Mesendoderm (in vitro differentiated cells): ENCODE data around the gene PET117.

ENCODE experiments used
- DNase-seq: peaks from one replicate; pipeline ENCODE4 v3.0.0; 2013
- H2AK5ac ChIP-seq: 2 replicates; pipeline ENCODE4 v1.6.1; 2013; ENCODE audit warnings: low read length, inconsistent platforms
- H2BK120ac ChIP-seq: 2 replicates; pipeline ENCODE4 v1.6.1; 2013; ENCODE audit warnings: low read depth, mild to moderate bottlenecking, low read length, moderate library complexity, mixed read lengths
- H2BK15ac ChIP-seq: replicated peaks from 2 replicates; pipeline ENCODE4 v1.6.1; 2013; ENCODE audit warnings: low read depth, mild to moderate bottlenecking, moderate library complexity
- H2BK5ac ChIP-seq: 2 replicates; pipeline ENCODE4 v1.6.1; 2013; ENCODE audit warnings: low read length, inconsistent platforms
- H3K18ac ChIP-seq: 2 replicates; pipeline ENCODE4 v1.6.1; 2013; ENCODE audit warnings: mild to moderate bottlenecking, low read length, mixed read lengths
- H3K23ac ChIP-seq: one replicate; pipeline ENCODE4 v1.6.1; 2013; ENCODE audit warnings: low read length
- H3K27ac ChIP-seq: 2 replicates; pipeline ENCODE4 v1.5.1; 2013; ENCODE audit warnings: low read depth, mild to moderate bottlenecking, inconsistent platforms, low read length, moderate library complexity
- H3K27me3 ChIP-seq: 2 replicates; pipeline ENCODE4 v1.6.1; 2013; ENCODE audit warnings: low read length, control low read depth, mild to moderate bottlenecking, inconsistent platforms; ENCODE audit not compliant: insufficient read depth, poor library complexity
- H3K36me3 ChIP-seq: 2 replicates; pipeline ENCODE4 v1.6.1; 2013; ENCODE audit warnings: low read length, inconsistent platforms; ENCODE audit not compliant: control insufficient read depth, insufficient read depth
- H3K4ac ChIP-seq: one replicate; pipeline ENCODE4 v1.6.1; 2013; ENCODE audit warnings: low read depth, mild to moderate bottlenecking, low read length, moderate library complexity
- H3K4me1 ChIP-seq: 2 replicates; pipeline ENCODE4 v1.6.1; 2013; ENCODE audit warnings: low read depth, low read length, inconsistent platforms; ENCODE audit not compliant: control insufficient read depth
- H3K4me2 ChIP-seq: 2 replicates; pipeline ENCODE4 v1.6.1; 2013; ENCODE audit warnings: low read length
- H3K4me3 ChIP-seq: 2 replicates; pipeline ENCODE4 v1.5.1; 2013; ENCODE audit warnings: mild to moderate bottlenecking, low read length
- H3K56ac ChIP-seq: one replicate; pipeline ENCODE4 v1.6.1; 2013; ENCODE audit warnings: low read length
- H3K79me1 ChIP-seq: 2 replicates; pipeline ENCODE4 v1.6.1; 2013; ENCODE audit warnings: low read length, inconsistent platforms
- H3K79me2 ChIP-seq: 2 replicates; pipeline ENCODE4 v1.6.1; 2013; ENCODE audit warnings: mild to moderate bottlenecking, low read length; ENCODE audit not compliant: control insufficient read depth, insufficient read depth
- H3K9ac ChIP-seq: 2 replicates; pipeline ENCODE4 v1.6.1; 2013; ENCODE audit warnings: low read length, inconsistent platforms
- H4K5ac ChIP-seq: one replicate; pipeline ENCODE4 v1.6.1; 2013; ENCODE audit warnings: low read length
- H4K8ac ChIP-seq: one replicate; pipeline ENCODE4 v1.6.1; 2013; ENCODE audit warnings: low read depth, mild to moderate bottlenecking, control low read depth, low read length, moderate library complexity
- WGBS: extraction: QIAGEN DNeasy Blood & Tissue Kit; methylation state at CpG from one replicate; pipeline ENCODE4 v1.1.7; 2013; ENCODE audit warnings: low lambda C conversion rate, missing lambda C conversion rate; ENCODE audit not compliant: insufficient coverage; ENCODE audit errors: extremely low coverage; 5-methylcytosine and 5-hydroxymethylcytosine counted together

The PET117 gene

GRCh38 chr20:18138639-18139583 lies 1.2 kb downstream of the PET117 start:
- peak overlapping the region; percentile 92 for H3K4ac ChIP-seq
- peaks cover 7% of the 10 kb centered on the region for H3K4me1 ChIP-seq
- no peaks in the 10 kb centered on the region for H3K27me3 ChIP-seq
- H3K4me3 ChIP-seq, result peak overlapping the region; percentile 94
- peak overlapping the region; percentile 96 for H3K56ac ChIP-seq
- peak; percentile 12 for DNase-seq
- WGBS, result 100% methylated on average over 1 of the region's 7 CpGs
- peak overlapping the region; percentile 59 for H3K23ac ChIP-seq
- H3K79me2 ChIP-seq, result peaks cover 23% of the 10 kb centered on the region
- no peak overlapping the region for H2BK5ac ChIP-seq
- H2BK120ac ChIP-seq, result no peak overlapping the region
- H3K4me2 ChIP-seq, result peak overlapping the region; percentile 89
- peak overlapping the region; percentile 85 for H4K5ac ChIP-seq
- peak overlapping the region; percentile 95 for H3K9ac ChIP-seq
- no peak overlapping the region for H4K8ac ChIP-seq
- H2BK15ac ChIP-seq, result no peak overlapping the region
- H2AK5ac ChIP-seq, result no peak overlapping the region
- H3K79me1 ChIP-seq, result peaks cover 15% of the 10 kb centered on the region
- peaks cover 3% of the 10 kb centered on the region for H3K36me3 ChIP-seq
- H3K18ac ChIP-seq, result no peak overlapping the region
- H3K27ac ChIP-seq, result no peak overlapping the region

GRCh38 chr20:18139832-18140231 lies 2.2 kb downstream of the PET117 start:
- Histone ChIP-seq H3K79me2 (peaks cover 23% of the 10 kb centered on the region), H3K4me3 (no peak overlapping the region), H3K18ac (no peak overlapping the region), H3K36me3 (peaks cover 3% of the 10 kb centered on the region), H3K23ac (no peak overlapping the region), H3K9ac (no peak overlapping the region), H3K27me3 (no peaks in the 10 kb centered on the region), H2AK5ac (no peak overlapping the region), H2BK15ac (no peak overlapping the region), H4K8ac (no peak overlapping the region), H4K5ac (no peak overlapping the region), H3K27ac (no peak overlapping the region), H3K56ac (no peak overlapping the region), H3K79me1 (peaks cover 15% of the 10 kb centered on the region), H2BK120ac (no peak overlapping the region), H3K4me2 (no peak overlapping the region), H3K4ac (no peak overlapping the region), H3K4me1 (peaks cover 8% of the 10 kb centered on the region), H2BK5ac (no peak overlapping the region)
- DNase-seq, result no peak
- no CpG with 5 or more reads among the region's 2 CpGs for WGBS

GRCh38 chr20:18144541-18145099 lies 7.0 kb downstream of the PET117 start:
- H3K27ac ChIP-seq, result peak overlapping the region; percentile 16
- no peak overlapping the region for H2BK120ac ChIP-seq
- H3K4ac ChIP-seq, result no peak overlapping the region
- no CpG with 5 or more reads among the region's 1 CpG for WGBS
- H2BK5ac ChIP-seq, result no peak overlapping the region
- H3K36me3 ChIP-seq, result peaks cover 3% of the 10 kb centered on the region
- peaks cover 7% of the 10 kb centered on the region for H3K79me1 ChIP-seq
- no peak overlapping the region for H3K4me2 ChIP-seq
- H3K79me2 ChIP-seq, result peaks cover 6% of the 10 kb centered on the region
- H3K56ac ChIP-seq, result no peak overlapping the region
- H3K27me3 ChIP-seq, result no peaks in the 10 kb centered on the region
- no peak overlapping the region for H3K9ac ChIP-seq
- H2AK5ac ChIP-seq, result no peak overlapping the region
- no peak overlapping the region for H3K23ac ChIP-seq
- peak; percentile 88 for DNase-seq
- no peak overlapping the region for H2BK15ac ChIP-seq
- no peak overlapping the region for H4K5ac ChIP-seq
- no peak overlapping the region for H4K8ac ChIP-seq
- no peak overlapping the region for H3K18ac ChIP-seq
- H3K4me1 ChIP-seq, result peaks cover 2% of the 10 kb centered on the region
- H3K4me3 ChIP-seq, result no peak overlapping the region

- no CpG with 5 or more reads among the region's 9 CpGs for WGBS
- no peak for DNase-seq
Measured at GRCh38 chr20:18154342-18154741, 16.7 kb downstream of the PET117 start.

GRCh38 chr20:18156045-18156444 lies 18.4 kb downstream of the PET117 start:
- H4K5ac ChIP-seq, result no peak overlapping the region
- no peak overlapping the region for H3K18ac ChIP-seq
- no peaks in the 10 kb centered on the region for H3K79me2 ChIP-seq
- H3K36me3 ChIP-seq, result no peaks in the 10 kb centered on the region
- H3K9ac ChIP-seq, result no peak overlapping the region
- no peak overlapping the region for H2BK120ac ChIP-seq
- no peak overlapping the region for H3K27ac ChIP-seq
- no peaks in the 10 kb centered on the region for H3K27me3 ChIP-seq
- H3K4me2 ChIP-seq, result no peak overlapping the region
- H3K56ac ChIP-seq, result no peak overlapping the region
- WGBS, result no CpG with 5 or more reads among the region's 4 CpGs
- no peak overlapping the region for H2BK5ac ChIP-seq
- H3K79me1 ChIP-seq, result no peaks in the 10 kb centered on the region
- no peak overlapping the region for H4K8ac ChIP-seq
- H3K23ac ChIP-seq, result no peak overlapping the region
- no peak overlapping the region for H3K4me3 ChIP-seq
- DNase-seq, result no peak
- no peak overlapping the region for H2BK15ac ChIP-seq
- no peak overlapping the region for H2AK5ac ChIP-seq
- H3K4ac ChIP-seq, result no peak overlapping the region
- H3K4me1 ChIP-seq, result no peaks in the 10 kb centered on the region

More at GRCh38 chr20:18154342-18154741, 16.7 kb downstream of the PET117 start:
- H3K4me1 ChIP-seq, result no peaks in the 10 kb centered on the region
- H2BK5ac ChIP-seq, result no peak overlapping the region
- no peak overlapping the region for H3K4me2 ChIP-seq
- H3K4me3 ChIP-seq, result no peak overlapping the region
- H4K5ac ChIP-seq, result no peak overlapping the region
- no peak overlapping the region for H2BK120ac ChIP-seq
- no peak overlapping the region for H4K8ac ChIP-seq
- no peak overlapping the region for H2AK5ac ChIP-seq
- H3K27ac ChIP-seq, result no peak overlapping the region
- no peak overlapping the region for H3K9ac ChIP-seq
- H3K27me3 ChIP-seq, result no peaks in the 10 kb centered on the region
- H3K36me3 ChIP-seq, result peaks cover 1% of the 10 kb centered on the region
- no peaks in the 10 kb centered on the region for H3K79me2 ChIP-seq
- H3K18ac ChIP-seq, result no peak overlapping the region
- H3K79me1 ChIP-seq, result no peaks in the 10 kb centered on the region
- no peak overlapping the region for H3K56ac ChIP-seq
- H3K23ac ChIP-seq, result no peak overlapping the region
- no peak overlapping the region for H2BK15ac ChIP-seq
- no peak overlapping the region for H3K4ac ChIP-seq
